IMR-90 (cell line): ENCODE measurements around the gene NFIA. TPM values are rescaled to one million over a fixed set of nuclear protein-coding genes. Genes with fewer than 3 reads are reported as not detected.

Source experiments
- ATAC-seq: fragments of 200-7000 bp; cut with Tn5 transposase; 2 replicates; pipeline ENCODE4 v1.9.1; 2020; ENCODE audit warnings: low read depth, mild to moderate bottlenecking, moderate library complexity
- BruUV-seq: library from RNA; stranded (reverse); fragments of 400-500 nt; replicated peaks from 2 replicates; lab custom pipeline; 2021; lab: Mats Ljungman, UMichigan
- CTCF ChIA-PET: fragments of 300-600 bp; formaldehyde crosslinking; extraction: SDS; loops from one replicate; lab custom pipeline; 2021; ENCODE audit warnings: antibody characterized with exemption; lab: Yijun Ruan, JAX
- POLR2A ChIA-PET: fragments of 300-600 bp; sonication (Branson Sonifier 250); formaldehyde crosslinking; loops from one replicate; lab custom pipeline; 2022; ENCODE audit warnings: antibody characterized with exemption; ENCODE audit not compliant: unreplicated experiment; lab: Charles Lee
- DNase-seq: peaks from one replicate; pipeline ENCODE4 v3.0.0; 2013
- H2AFZ ChIP-seq: replicated peaks from 2 replicates; pipeline ENCODE3; 2013; ENCODE audit warnings: low read length, mild to moderate bottlenecking; ENCODE audit not compliant: poor library complexity
- H2AK5ac ChIP-seq: 2 replicates; pipeline ENCODE4 v1.6.1; 2013; ENCODE audit warnings: low read depth, low read length, inconsistent platforms
- H2AK9ac ChIP-seq: replicated peaks from 2 replicates; pipeline ENCODE3; 2013; ENCODE audit warnings: mild to moderate bottlenecking, low read depth, low read length, moderate library complexity; ENCODE audit not compliant: poor library complexity
- H2BK120ac ChIP-seq: 2 replicates; pipeline ENCODE4 v1.6.1; 2013; ENCODE audit warnings: low read depth, low read length, inconsistent platforms
- H2BK15ac ChIP-seq: 3 replicates; pipeline ENCODE4 v1.6.1; 2013; ENCODE audit warnings: low read depth, low read length, inconsistent platforms
- H2BK20ac ChIP-seq: 2 replicates; pipeline ENCODE4 v1.6.1; 2013; ENCODE audit warnings: low read depth, mild to moderate bottlenecking, inconsistent platforms, low read length, moderate library complexity
- H2BK5ac ChIP-seq: 2 replicates; pipeline ENCODE4 v1.6.1; 2013; ENCODE audit warnings: mild to moderate bottlenecking, low read depth, low read length, inconsistent platforms; ENCODE audit not compliant: poor library complexity, severe bottlenecking
- H3K14ac ChIP-seq: replicated peaks from 2 replicates; pipeline ENCODE4 v1.6.1; 2013; ENCODE audit warnings: low read depth, low read length, inconsistent platforms
- H3K18ac ChIP-seq: 2 replicates; pipeline ENCODE4 v1.6.1; 2013; ENCODE audit warnings: low read depth, low read length, control low read depth
- H3K23ac ChIP-seq: 2 replicates; pipeline ENCODE4 v1.6.1; 2013; ENCODE audit warnings: low read depth, low read length, inconsistent platforms
- H3K27ac ChIP-seq: 2 replicates; pipeline ENCODE4 v1.5.1; 2013; ENCODE audit warnings: mild to moderate bottlenecking, control low read depth, low read length; ENCODE audit not compliant: insufficient read depth
- H3K27me3 ChIP-seq: 2 replicates; pipeline ENCODE4 v1.6.1; 2013; ENCODE audit warnings: low read length; ENCODE audit not compliant: control insufficient read depth, insufficient read depth
- H3K36me3 ChIP-seq: 2 replicates; pipeline ENCODE4 v1.6.1; 2013; ENCODE audit warnings: low read length, mixed read lengths; ENCODE audit not compliant: control insufficient read depth, insufficient read depth
- H3K4ac ChIP-seq: 2 replicates; pipeline ENCODE4 v1.6.1; 2013; ENCODE audit warnings: low read depth, low read length, inconsistent platforms
- H3K4me1 ChIP-seq: 2 replicates; pipeline ENCODE4 v1.6.1; 2013; ENCODE audit warnings: low read length, mixed read lengths; ENCODE audit not compliant: control insufficient read depth, insufficient read depth
- H3K4me2 ChIP-seq: 2 replicates; pipeline ENCODE4 v1.6.1; 2013; ENCODE audit warnings: low read depth, mild to moderate bottlenecking, control low read depth, low read length, moderate library complexity
- H3K4me3 ChIP-seq: 2 replicates; pipeline ENCODE4 v1.5.1; 2013; ENCODE audit warnings: low read depth, mild to moderate bottlenecking, control low read depth, low read length, moderate library complexity; ENCODE audit not compliant: insufficient read depth
- H3K56ac ChIP-seq: 2 replicates; pipeline ENCODE4 v1.6.1; 2013; ENCODE audit warnings: low read length, inconsistent platforms; ENCODE audit not compliant: insufficient read depth; ENCODE audit errors: extremely low read depth
- H3K79me1 ChIP-seq, 2 experiments: 2 replicates each; pipeline ENCODE4 v1.6.1; 2013; ENCODE audit warnings: low read length in 2 of 2, inconsistent platforms in 1 of 2, low read depth in 1 of 2
- H3K9ac ChIP-seq: 2 replicates; pipeline ENCODE4 v1.6.1; 2013; ENCODE audit warnings: low read depth, low read length, control low read depth
- H3K9me1 ChIP-seq: 2 replicates; pipeline ENCODE4 v1.6.1; 2013; ENCODE audit warnings: low read length, inconsistent platforms; ENCODE audit not compliant: insufficient read depth
- H3K9me3 ChIP-seq: 2 replicates; pipeline ENCODE4 v1.6.1; 2013; ENCODE audit warnings: low read length; ENCODE audit not compliant: control insufficient read depth, insufficient read depth
- H4K20me1 ChIP-seq: 2 replicates; pipeline ENCODE4 v1.6.1; 2013; ENCODE audit warnings: low read length, inconsistent platforms; ENCODE audit not compliant: insufficient read depth
- H4K5ac ChIP-seq: 2 replicates; pipeline ENCODE4 v1.6.1; 2013; ENCODE audit warnings: mild to moderate bottlenecking, low read depth, low read length, control low read depth
- H4K8ac ChIP-seq, 2 experiments: 2 replicates each; pipeline ENCODE4 v1.6.1; 2013; ENCODE audit warnings: low read depth in 2 of 2, low read length in 2 of 2, control low read depth in 1 of 2, inconsistent platforms in 1 of 2
- H4K91ac ChIP-seq: 2 replicates; pipeline ENCODE4 v1.6.1; 2013; ENCODE audit warnings: low read depth, low read length, inconsistent platforms; ENCODE audit not compliant: insufficient read depth
- CHD1 ChIP-seq: IDR thresholded peaks from 2 replicates; pipeline ENCODE4 v1.6.1; 2012; ENCODE audit warnings: low read depth, low read length, improper control_type of control experiment
- NFE2L2 ChIP-seq: fragments of 150-350 bp; IDR thresholded peaks from 2 replicates; pipeline ENCODE4 v1.6.1; 2016; ENCODE audit warnings: low read depth, mild to moderate bottlenecking, low read length
- RAD21 ChIP-seq: IDR thresholded peaks from 2 replicates; pipeline ENCODE4 v1.6.1; 2012; ENCODE audit warnings: low read length, improper control_type of control experiment
- RFX5 ChIP-seq: IDR thresholded peaks from 2 replicates; pipeline ENCODE4 v1.8.0; 2012; ENCODE audit warnings: low read depth, mild to moderate bottlenecking, low read length, moderate library complexity
- WGBS, 2 experiments: methylation state at CpG; one replicate each; pipeline versions ENCODE4 v1.1.5 to v1.1.7; 2013; ENCODE audit warnings: missing lambda C conversion rate in 2 of 2; ENCODE audit not compliant: insufficient read length in 1 of 2; ENCODE audit errors: extremely low coverage in 2 of 2; 5-methylcytosine and 5-hydroxymethylcytosine counted together
- dilution Hi-C: fragments of 300-500 bp; cut with HindIII; formaldehyde crosslinking; loops from one replicate; pipeline ENCODE4 v1.14.3; 2018; ENCODE audit warnings: low sequenced_read_pairs; ENCODE audit not compliant: unreplicated experiment
- in situ Hi-C: fragments of 300-500 bp; cut with MboI; formaldehyde crosslinking; loops from 3 replicates; pipeline ENCODE4 v1.14.3; 2019; ENCODE audit warnings: low sequenced_read_pairs, inconsistent platforms, mixed read lengths
- intact Hi-C: fragments of 100-400 bp; cut with micrococcal nuclease; formaldehyde crosslinking; loops from 2 replicates; pipeline ENCODE4 v1.10.0; 2022
- polyA plus RNA-seq, 3 experiments: library from polyadenylated mRNA; depleted of rRNA; stranded (reverse); fragments of >200 nt; gene quantifications; 2 replicates each; pipeline ENCODE4 v1.2.3, GENCODE V29; 2012; ENCODE audit warnings: low replicate concordance in 1 of 3
- total RNA-seq: library from RNA; depleted of rRNA; stranded (reverse); fragments of >200 nt; gene quantifications from 2 replicates; pipeline ENCODE4 v1.2.3, GENCODE V29; 2012
- TF ChIP-seq, protein P1 (sequence below): fragments of 150-350 bp; IDR thresholded peaks from 2 replicates; pipeline ENCODE4 v1.6.1; 2017; ENCODE audit warnings: mild to moderate bottlenecking, antibody characterized with exemption, low read length, low read depth

NFIA gene
- total and polyA plus RNA-seq, 2 of the 4 experiments (the other 2 are of a cell fraction): 1.6 to 2.2 TPM

DNA sequence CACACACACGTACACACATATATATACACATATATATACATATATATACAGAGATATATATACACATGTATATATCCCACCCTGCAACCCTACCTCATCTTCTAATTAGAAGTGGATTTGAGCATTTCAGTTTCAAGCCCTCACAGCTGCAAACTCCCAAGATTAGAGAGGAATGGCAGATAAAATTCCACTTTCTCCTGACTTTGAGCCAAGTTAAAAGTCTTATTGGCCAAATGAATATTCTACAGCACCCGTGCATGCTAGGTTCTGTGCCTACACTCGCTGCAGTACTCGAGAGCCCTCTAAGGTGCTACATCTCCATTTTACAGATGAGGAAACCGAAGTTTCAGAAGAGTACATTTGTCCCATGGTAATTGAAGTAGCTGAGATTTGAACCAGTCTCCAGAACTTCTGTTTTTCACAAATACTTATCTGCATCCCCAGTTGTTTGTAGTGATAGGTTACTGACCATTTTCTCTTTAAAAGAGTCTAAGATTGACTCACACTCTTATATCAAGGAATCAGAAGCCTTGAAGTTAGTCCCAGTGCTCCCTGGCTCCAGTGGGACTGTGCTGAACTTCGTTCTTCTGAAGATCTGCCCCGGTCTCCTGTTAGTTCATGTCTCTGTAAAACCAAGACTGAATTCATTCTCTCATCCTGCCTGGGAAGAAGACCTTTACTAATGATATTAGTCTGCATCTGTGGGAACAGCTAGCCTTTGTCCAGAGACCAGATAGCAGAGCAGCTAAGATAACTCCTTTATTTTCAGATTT lies 350.4 kb downstream of the NFIA start:
- in situ Hi-C loops (no loop called here), dilution Hi-C loops (no loop called here), intact Hi-C loops (no loop called here)
- Histone ChIP-seq H3K27me3 (peaks cover 1% of the 10 kb centered on the region; the same call in 1 of the 2 replicates), H3K9me1 (no peaks in the 10 kb centered on the region; the same call in 1 of the 2 replicates), H3K79me1 (no peaks in the 10 kb centered on the region), H3K9me3 (no peaks in the 10 kb centered on the region), H3K18ac (no peak overlapping the region), H4K8ac (no peak overlapping the region), H3K4me1 (no peaks in the 10 kb centered on the region), H4K20me1 (no peaks in the 10 kb centered on the region), H2BK5ac (no peak overlapping the region), H4K91ac (no peak overlapping the region), H3K27ac (no peak overlapping the region), H3K9ac (no peak overlapping the region), H3K4me3 (no peak overlapping the region), H2AK9ac (no peak overlapping the region), H3K4me2 (no peak overlapping the region), H4K5ac (no peak overlapping the region), H2BK15ac (no peak overlapping the region), H2BK120ac (no peak overlapping the region), H3K4ac (no peak overlapping the region), H3K36me3 (no peaks in the 10 kb centered on the region), H2AK5ac (no peak overlapping the region), H2BK20ac (no peak overlapping the region), H2AFZ (no peak overlapping the region), H3K23ac (no peak overlapping the region), H3K14ac (no peak overlapping the region), H3K56ac (no peak overlapping the region)
- ChIA-PET CTCF (interaction anchor here (0.5 to 1.5 kb wide), 2 partner anchors 19 to 70 kb away, joined by 3 to 4 read pairs; no protein-coding TSS in a partner anchor), POLR2A (interaction anchor here (0.6 kb wide), 1 partner anchor 293 kb away, joined by 3 read pairs; no protein-coding TSS in a partner anchor)
- no peak for ATAC-seq
- BruUV-seq: no TSS peak
- WGBS, 2 experiments: no CpG with 5 or more reads among the region's 7 CpGs
- TF ChIP-seq RAD21: no peak
- TF ChIP-seq, protein P1, sequence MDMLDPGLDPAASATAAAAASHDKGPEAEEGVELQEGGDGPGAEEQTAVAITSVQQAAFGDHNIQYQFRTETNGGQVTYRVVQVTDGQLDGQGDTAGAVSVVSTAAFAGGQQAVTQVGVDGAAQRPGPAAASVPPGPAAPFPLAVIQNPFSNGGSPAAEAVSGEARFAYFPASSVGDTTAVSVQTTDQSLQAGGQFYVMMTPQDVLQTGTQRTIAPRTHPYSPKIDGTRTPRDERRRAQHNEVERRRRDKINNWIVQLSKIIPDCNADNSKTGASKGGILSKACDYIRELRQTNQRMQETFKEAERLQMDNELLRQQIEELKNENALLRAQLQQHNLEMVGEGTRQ: no peak
- no peak for TF ChIP-seq RFX5
- TF ChIP-seq CHD1: no peak
- TF ChIP-seq NFE2L2: no peak
- no peak for DNase-seq
